GM10266 (cell line): Measurements from ENCODE around the gene ZNF628.

Source experiments
- DNase-seq: peaks from one replicate; pipeline ENCODE4 v3.0.0; 2012; ENCODE audit errors: extremely low spot score
- CTCF ChIP-seq: IDR thresholded peaks from 2 replicates; pipeline ENCODE4 v1.5.1; 2012; ENCODE audit warnings: mild to moderate bottlenecking, low read depth; ENCODE audit not compliant: control insufficient read depth, insufficient read depth; ENCODE audit errors: missing control alignments

ZNF628 gene

GRCh38 chr19:55525289-55526101, 49.1 kb downstream of the ZNF628 start:
- no peak for DNase-seq
- no peak for TF ChIP-seq CTCF

GRCh38 chr19:55526216-55527196, 50.1 kb downstream of the ZNF628 start:
- TF ChIP-seq CTCF = no peak
- no peak for DNase-seq

- TF ChIP-seq CTCF = no peak
- no peak for DNase-seq
Measured at GRCh38 chr19:55527197-55528029, 51.0 kb downstream of the ZNF628 start.

- no peak for DNase-seq
- no peak for TF ChIP-seq CTCF
Measured at GRCh38 chr19:55528030-55528803, 51.8 kb downstream of the ZNF628 start.

GRCh38 chr19:55529636-55530234, 53.3 kb downstream of the ZNF628 start:
- no peak for TF ChIP-seq CTCF
- DNase-seq = no peak

GRCh38 chr19:55530996-55531395, 54.6 kb downstream of the ZNF628 start:
- TF ChIP-seq CTCF = no peak
- no peak for DNase-seq
